Osteoblast (primary cell): ENCODE results near the gene IL26. TPM values are rescaled to one million over a fixed set of nuclear protein-coding genes. Genes with fewer than 3 reads are reported as not detected.

Experiments used
- DNase-seq: peaks from one replicate; pipeline ENCODE4 v3.0.0; 2011; ENCODE audit warnings: low spot score, mixed read lengths; ENCODE audit not compliant: insufficient read length; ENCODE audit errors: missing footprints
- H2AFZ ChIP-seq: 2 replicates; pipeline ENCODE4 v1.6.0; 2011; ENCODE audit warnings: mild to moderate bottlenecking, low read length
- H3K27ac ChIP-seq: 2 replicates; pipeline ENCODE4 v1.5.1; 2011; ENCODE audit warnings: mild to moderate bottlenecking, low read depth, low read length, moderate library complexity
- H3K27me3 ChIP-seq: 2 replicates; pipeline ENCODE4 v1.6.0; 2012; ENCODE audit warnings: mild to moderate bottlenecking, control low read depth, inconsistent platforms, low read length, moderate library complexity; ENCODE audit not compliant: insufficient read depth
- H3K36me3 ChIP-seq: 2 replicates; pipeline ENCODE4 v1.5.1; 2011; ENCODE audit warnings: mild to moderate bottlenecking, low read length, control low read depth, moderate library complexity; ENCODE audit not compliant: insufficient read depth
- H3K4me1 ChIP-seq: 2 replicates; pipeline ENCODE4 v1.5.1; 2011; ENCODE audit warnings: mild to moderate bottlenecking, low read length, control low read depth, moderate library complexity; ENCODE audit not compliant: insufficient read depth
- H3K4me2 ChIP-seq: 2 replicates; pipeline ENCODE4 v1.6.0; 2011; ENCODE audit warnings: mild to moderate bottlenecking, low read length; ENCODE audit not compliant: insufficient read depth
- H3K4me3 ChIP-seq: fragments of 200-600 bp; sonication (generic); 3 replicates; pipeline ENCODE4 v1.5.1; 2012; ENCODE audit warnings: mild to moderate bottlenecking, low read length, inconsistent platforms; ENCODE audit not compliant: insufficient read depth
- H3K79me2 ChIP-seq: 2 replicates; pipeline ENCODE4 v1.6.0; 2012; ENCODE audit warnings: mild to moderate bottlenecking, low read length, control low read depth, inconsistent platforms; ENCODE audit not compliant: insufficient read depth
- H3K9me3 ChIP-seq: 2 replicates; pipeline ENCODE4 v1.5.1; 2011; ENCODE audit warnings: low read depth, low read length, control low read depth
- H4K20me1 ChIP-seq: 2 replicates; pipeline ENCODE4 v1.6.0; 2012; ENCODE audit warnings: mild to moderate bottlenecking, low read length, control low read depth; ENCODE audit not compliant: insufficient read depth
- total RNA-seq: library from RNA; depleted of rRNA; stranded (reverse); fragments of >200 nt; gene quantifications from 2 replicates; pipeline ENCODE4 v1.2.3, GENCODE V29; 2012
- TF ChIP-seq, protein P1 (sequence below): IDR thresholded peaks from 2 replicates; pipeline ENCODE4 v1.5.1; 2011; ENCODE audit warnings: mild to moderate bottlenecking, low read depth, low read length, moderate library complexity; ENCODE audit errors: extremely low read depth

Gene IL26
- total RNA-seq, 1 donor: 3.6 TPM

DNA sequence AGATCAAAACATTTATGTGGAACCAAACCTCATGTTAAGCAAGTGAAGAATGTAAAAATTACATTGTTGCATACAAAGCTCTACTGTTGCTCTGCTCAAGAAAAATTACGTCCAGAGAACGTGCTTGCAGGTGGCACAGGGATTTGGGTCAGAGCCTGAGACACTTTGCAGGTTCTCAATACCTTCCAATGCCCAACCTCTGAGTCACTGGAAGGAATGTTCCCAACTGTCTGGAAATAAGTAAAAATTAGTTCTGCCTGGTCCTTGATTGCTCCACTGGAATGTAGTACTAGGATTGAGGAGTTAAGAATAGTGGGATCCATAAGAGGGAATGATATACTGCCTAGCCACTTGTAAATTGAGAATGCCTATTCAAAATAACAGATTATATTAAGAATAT is 63.2 kb downstream of the IL26 start:
- TF ChIP-seq, protein P1, sequence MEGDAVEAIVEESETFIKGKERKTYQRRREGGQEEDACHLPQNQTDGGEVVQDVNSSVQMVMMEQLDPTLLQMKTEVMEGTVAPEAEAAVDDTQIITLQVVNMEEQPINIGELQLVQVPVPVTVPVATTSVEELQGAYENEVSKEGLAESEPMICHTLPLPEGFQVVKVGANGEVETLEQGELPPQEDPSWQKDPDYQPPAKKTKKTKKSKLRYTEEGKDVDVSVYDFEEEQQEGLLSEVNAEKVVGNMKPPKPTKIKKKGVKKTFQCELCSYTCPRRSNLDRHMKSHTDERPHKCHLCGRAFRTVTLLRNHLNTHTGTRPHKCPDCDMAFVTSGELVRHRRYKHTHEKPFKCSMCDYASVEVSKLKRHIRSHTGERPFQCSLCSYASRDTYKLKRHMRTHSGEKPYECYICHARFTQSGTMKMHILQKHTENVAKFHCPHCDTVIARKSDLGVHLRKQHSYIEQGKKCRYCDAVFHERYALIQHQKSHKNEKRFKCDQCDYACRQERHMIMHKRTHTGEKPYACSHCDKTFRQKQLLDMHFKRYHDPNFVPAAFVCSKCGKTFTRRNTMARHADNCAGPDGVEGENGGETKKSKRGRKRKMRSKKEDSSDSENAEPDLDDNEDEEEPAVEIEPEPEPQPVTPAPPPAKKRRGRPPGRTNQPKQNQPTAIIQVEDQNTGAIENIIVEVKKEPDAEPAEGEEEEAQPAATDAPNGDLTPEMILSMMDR: no peak
- Histone ChIP-seq H3K4me3 (no peak overlapping the region), H3K79me2 (no peaks in the 10 kb centered on the region), H3K4me1 (no peaks in the 10 kb centered on the region), H2AFZ (no peak overlapping the region), H3K9me3 (no peaks in the 10 kb centered on the region), H4K20me1 (no peaks in the 10 kb centered on the region), H3K27ac (no peak overlapping the region), H3K36me3 (no peaks in the 10 kb centered on the region), H3K27me3 (peaks cover 4% of the 10 kb centered on the region), H3K4me2 (no peak overlapping the region)
- DNase-seq: no peak

DNA sequence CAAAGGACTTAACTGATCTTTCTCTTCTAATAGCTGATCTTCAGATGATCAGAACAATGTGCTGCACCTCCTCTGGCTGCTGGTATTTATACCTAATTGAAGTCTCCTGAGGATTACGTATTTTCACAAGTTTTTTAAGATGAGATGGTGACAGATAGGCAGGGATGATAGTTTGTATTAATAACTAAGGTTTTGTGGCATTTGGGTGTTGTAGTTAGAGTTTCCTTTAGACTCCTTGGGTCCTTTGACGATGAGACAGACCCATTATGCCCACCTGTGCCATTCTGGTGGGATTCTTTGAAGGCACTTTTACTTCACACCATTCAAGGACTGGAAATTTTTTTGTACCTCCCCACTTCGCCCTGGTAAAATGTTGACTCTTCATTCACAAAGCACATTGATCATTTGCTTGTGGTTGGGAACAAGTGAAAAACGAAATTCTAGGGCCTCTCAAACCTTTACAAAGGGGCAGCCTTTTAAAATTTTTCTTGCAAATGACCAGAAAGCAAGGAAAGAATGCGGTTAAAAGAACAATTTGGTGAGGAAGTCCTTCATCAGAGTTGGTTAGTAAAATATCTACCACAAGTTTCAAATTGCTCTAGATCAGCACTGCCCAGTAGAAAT is 65.8 kb downstream of the IL26 start, which contains the start of gene IFNG:
IFNG (minus strand) TSS at position 60 of the 624 bp plus-strand sequence. CDS start 125 bp downstream, outside the sequence.
- no peak for DNase-seq
- peaks cover 4% of the 10 kb centered on the region for H3K27me3 ChIP-seq
- no peak within 1 kb of the TSS for H2AFZ ChIP-seq
- H3K9me3 ChIP-seq: no peaks in the 10 kb centered on the region
- TF ChIP-seq, protein P1: no peak
- H3K79me2 ChIP-seq: no peaks in the 10 kb centered on the region
- no peaks in the 10 kb centered on the region for H4K20me1 ChIP-seq
- no peak within 1 kb of the TSS for H3K27ac ChIP-seq
- no peaks in the 10 kb centered on the region for H3K4me1 ChIP-seq
- no peaks in the 10 kb centered on the region for H3K36me3 ChIP-seq
- no peak within 1 kb of the TSS for H3K4me2 ChIP-seq
- no peak within 1 kb of the TSS for H3K4me3 ChIP-seq

DNA sequence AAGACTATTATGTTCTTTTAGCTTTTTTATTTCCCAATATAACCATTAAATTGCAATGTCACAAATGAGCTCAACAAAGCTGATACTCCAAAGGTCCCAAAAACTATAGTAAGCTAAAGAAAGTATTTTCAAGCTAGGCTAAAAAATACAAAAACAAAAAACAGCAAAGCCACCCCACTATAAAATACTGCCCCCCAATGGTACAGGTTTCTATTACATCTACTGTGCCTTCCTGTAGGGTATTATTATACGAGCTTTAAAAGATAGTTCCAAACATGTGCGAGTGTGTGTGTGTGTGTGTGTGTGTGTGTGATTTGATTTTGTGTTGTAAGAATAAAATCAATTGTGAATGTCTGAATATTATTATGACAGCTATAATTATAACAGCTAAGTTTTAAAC is 67.2 kb downstream of the IL26 start:
- Histone ChIP-seq H3K9me3 (no peaks in the 10 kb centered on the region), H3K4me3 (no peak overlapping the region), H3K4me1 (no peaks in the 10 kb centered on the region), H4K20me1 (no peaks in the 10 kb centered on the region), H3K4me2 (no peak overlapping the region), H2AFZ (no peak overlapping the region), H3K36me3 (no peaks in the 10 kb centered on the region), H3K27me3 (peaks cover 7% of the 10 kb centered on the region), H3K79me2 (no peaks in the 10 kb centered on the region), H3K27ac (no peak overlapping the region)
- DNase-seq: no peak
- TF ChIP-seq, protein P1: peak; percentile 54

DNA sequence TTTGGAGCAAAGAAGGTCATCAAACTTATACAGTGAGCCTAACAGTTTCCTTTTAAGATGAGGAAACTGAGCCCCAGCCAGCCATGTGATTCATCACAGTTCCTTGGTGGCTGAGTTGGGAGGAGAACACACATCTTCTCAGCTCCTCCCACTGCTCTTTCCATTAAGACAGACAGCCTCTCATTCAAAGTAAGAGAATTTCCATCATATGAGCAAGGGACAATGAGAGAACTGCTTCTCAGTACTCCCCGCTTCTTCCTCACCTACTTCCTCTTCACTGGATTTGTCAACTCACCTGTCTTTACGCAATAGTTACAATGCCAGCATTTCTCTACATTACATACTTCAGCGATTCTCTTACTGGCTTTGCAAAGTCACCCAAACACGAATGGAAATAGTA is 68.2 kb downstream of the IL26 start:
- H3K9me3 ChIP-seq: no peaks in the 10 kb centered on the region
- H3K27ac ChIP-seq: no peak overlapping the region
- no peaks in the 10 kb centered on the region for H3K4me1 ChIP-seq
- no peak overlapping the region for H3K4me2 ChIP-seq
- no peak for DNase-seq
- H4K20me1 ChIP-seq: no peaks in the 10 kb centered on the region
- no peaks in the 10 kb centered on the region for H3K36me3 ChIP-seq
- no peak overlapping the region for H3K4me3 ChIP-seq
- no peak overlapping the region for H2AFZ ChIP-seq
- peaks cover 11% of the 10 kb centered on the region for H3K27me3 ChIP-seq
- TF ChIP-seq, protein P1: no peak
- H3K79me2 ChIP-seq: no peaks in the 10 kb centered on the region
